HFFc6 (cell line): Measurements from ENCODE around the gene LETM1. TPM values are rescaled to one million over a fixed set of nuclear protein-coding genes. Genes with fewer than 3 reads are reported as not detected.

Source experiments
- DNase-seq: peaks from one replicate; pipeline ENCODE4 v3.0.0-alpha.2; 2018
- H3K27ac Mint-ChIP-seq: 2 replicates; pipeline ENCODE4 v1.8.0; 2020; ENCODE audit warnings: mild to moderate bottlenecking, mixed read lengths
- H3K27me3 Mint-ChIP-seq: 2 replicates; pipeline ENCODE4 v1.8.0; 2021; ENCODE audit warnings: mild to moderate bottlenecking, moderate library complexity, mixed read lengths; ENCODE audit not compliant: insufficient read depth
- H3K36me3 Mint-ChIP-seq: 2 replicates; pipeline ENCODE4 v1.8.0; 2021; ENCODE audit warnings: low read depth, mixed read lengths
- H3K4me1 Mint-ChIP-seq: 2 replicates; pipeline ENCODE4 v1.8.0; 2020; ENCODE audit warnings: low read depth, mixed read lengths
- H3K4me3 Mint-ChIP-seq: 2 replicates; pipeline ENCODE4 v1.8.0; 2020; ENCODE audit warnings: mild to moderate bottlenecking, moderate library complexity, mixed read lengths
- H3K9me3 Mint-ChIP-seq: 2 replicates; pipeline ENCODE4 v1.8.0; 2020; ENCODE audit warnings: mild to moderate bottlenecking, mixed read lengths
- total RNA-seq, 6 experiments: library from RNA; stranded (reverse); fragmentation: NEBNext Ultra II Directional; extraction: Animal tissue kit (Norgen Biotek cat#: 25700); gene quantifications; 2 replicates in 1 of 6; 3 replicates in 5 of 6; pipeline ENCODE4 v1.2.3, GENCODE V29; 2021
- TF ChIP-seq, protein P1 (sequence below): fragments of 200-600 bp; sonication (generic); IDR thresholded peaks from 2 replicates; pipeline ENCODE4 v1.5.0; 2021; ENCODE audit warnings: antibody characterized with exemption, mild to moderate bottlenecking

The LETM1 gene
- total RNA-seq, 6 experiments from 2014 or later = 47.4 to 64.0 (median 53.3) TPM

- Mint-ChIP-seq H3K36me3 (peaks cover 15% of the 10 kb centered on the region), H3K4me3 (no peak overlapping the region), H3K27me3 (peaks cover 1% of the 10 kb centered on the region), H3K9me3 (no peaks in the 10 kb centered on the region), H3K27ac (peak overlapping the region; percentile 58), H3K4me1 (peaks cover 30% of the 10 kb centered on the region)
- no peak for DNase-seq
- TF ChIP-seq, protein P1, sequence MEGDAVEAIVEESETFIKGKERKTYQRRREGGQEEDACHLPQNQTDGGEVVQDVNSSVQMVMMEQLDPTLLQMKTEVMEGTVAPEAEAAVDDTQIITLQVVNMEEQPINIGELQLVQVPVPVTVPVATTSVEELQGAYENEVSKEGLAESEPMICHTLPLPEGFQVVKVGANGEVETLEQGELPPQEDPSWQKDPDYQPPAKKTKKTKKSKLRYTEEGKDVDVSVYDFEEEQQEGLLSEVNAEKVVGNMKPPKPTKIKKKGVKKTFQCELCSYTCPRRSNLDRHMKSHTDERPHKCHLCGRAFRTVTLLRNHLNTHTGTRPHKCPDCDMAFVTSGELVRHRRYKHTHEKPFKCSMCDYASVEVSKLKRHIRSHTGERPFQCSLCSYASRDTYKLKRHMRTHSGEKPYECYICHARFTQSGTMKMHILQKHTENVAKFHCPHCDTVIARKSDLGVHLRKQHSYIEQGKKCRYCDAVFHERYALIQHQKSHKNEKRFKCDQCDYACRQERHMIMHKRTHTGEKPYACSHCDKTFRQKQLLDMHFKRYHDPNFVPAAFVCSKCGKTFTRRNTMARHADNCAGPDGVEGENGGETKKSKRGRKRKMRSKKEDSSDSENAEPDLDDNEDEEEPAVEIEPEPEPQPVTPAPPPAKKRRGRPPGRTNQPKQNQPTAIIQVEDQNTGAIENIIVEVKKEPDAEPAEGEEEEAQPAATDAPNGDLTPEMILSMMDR = no peak
Measured at GRCh38 chr4:1896658-1896991, 40.7 kb upstream of the LETM1 start.

DNA sequence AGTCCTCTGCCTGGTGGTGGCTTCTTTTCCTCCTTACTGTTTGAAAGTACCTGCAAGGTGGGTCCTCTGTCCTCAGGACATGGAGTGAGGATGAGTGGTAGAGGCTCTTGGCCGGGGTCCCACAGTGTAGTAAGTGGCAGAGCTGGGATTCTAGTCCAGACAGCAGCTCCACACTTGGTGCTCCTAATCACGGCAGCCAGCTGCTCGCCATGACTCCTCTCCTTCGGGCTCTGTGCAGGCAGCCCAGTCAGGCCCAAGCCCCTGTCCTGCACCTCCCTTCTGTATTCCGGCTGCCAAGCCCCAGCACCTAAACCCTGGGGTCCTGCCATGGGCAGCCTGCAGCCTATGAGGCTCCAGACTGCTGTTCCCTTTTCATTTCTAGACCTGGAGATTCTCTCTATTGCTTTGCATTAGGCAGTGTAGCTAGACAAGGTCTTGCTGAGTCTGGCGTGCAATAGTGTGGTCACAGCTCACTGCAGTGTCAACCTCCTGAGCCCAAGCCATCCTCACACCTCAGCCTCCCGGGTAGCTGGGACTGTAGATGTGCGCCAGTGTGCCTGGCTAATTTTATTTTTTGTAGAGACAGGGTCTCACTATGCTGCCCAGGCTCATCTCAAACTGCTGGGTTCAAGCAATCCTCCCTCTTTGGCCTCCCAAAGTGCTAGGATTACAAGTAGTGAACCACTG, 40.2 kb upstream of the LETM1 start:
- H3K27me3 Mint-ChIP-seq = peaks cover 1% of the 10 kb centered on the region
- no peak for DNase-seq
- peaks cover 30% of the 10 kb centered on the region for H3K4me1 Mint-ChIP-seq
- H3K9me3 Mint-ChIP-seq = no peaks in the 10 kb centered on the region
- H3K4me3 Mint-ChIP-seq = no peak overlapping the region
- peaks cover 14% of the 10 kb centered on the region for H3K36me3 Mint-ChIP-seq
- H3K27ac Mint-ChIP-seq = peak overlapping the region; percentile 58
- TF ChIP-seq, protein P1 = no peak

- TF ChIP-seq, protein P1 = no peak
- Mint-ChIP-seq H3K4me1 (peaks cover 36% of the 10 kb centered on the region), H3K27ac (no peak overlapping the region), H3K36me3 (0 out of 2 replicates have a peak, but pooled peaks cover 13% of the 10 kb centered on the region), H3K9me3 (no peaks in the 10 kb centered on the region), H3K4me3 (no peak overlapping the region), H3K27me3 (no peaks in the 10 kb centered on the region; the same call in 1 of the 2 replicates)
- no peak for DNase-seq
Measured at GRCh38 chr4:1890979-1891570, 35.1 kb upstream of the LETM1 start.

- 0 out of 2 replicates have a peak, but pooled peaks cover 8% of the 10 kb centered on the region for H3K36me3 Mint-ChIP-seq
- no peaks in the 10 kb centered on the region for H3K27me3 Mint-ChIP-seq
- TF ChIP-seq, protein P1 = no peak
- no peaks in the 10 kb centered on the region for H3K9me3 Mint-ChIP-seq
- no peak overlapping the region for H3K4me3 Mint-ChIP-seq
- peak overlapping the region; percentile 66 for H3K27ac Mint-ChIP-seq
- H3K4me1 Mint-ChIP-seq = peaks cover 40% of the 10 kb centered on the region
- no peak for DNase-seq
Measured at GRCh38 chr4:1887052-1887451, 31.1 kb upstream of the LETM1 start.

GRCh38 chr4:1885414-1885813, 29.5 kb upstream of the LETM1 start:
- Mint-ChIP-seq H3K27ac (0 out of 2 replicates have a peak overlapping the region, but pooled peaks have one; percentile 49), H3K27me3 (no peaks in the 10 kb centered on the region), H3K4me1 (peaks cover 49% of the 10 kb centered on the region), H3K4me3 (no peak overlapping the region), H3K36me3 (0 out of 2 replicates have a peak, but pooled peaks cover 8% of the 10 kb centered on the region), H3K9me3 (no peaks in the 10 kb centered on the region)
- TF ChIP-seq, protein P1 = no peak
- DNase-seq = no peak
